ENCODE data around the gene GSTM2.
"Not testable (repeated sequence)": the region's sequence is repeated elsewhere in the genome, so short reads cannot be mapped to it uniquely, and the experiment has no call there.

GSTM2 gene

GRCh38 chr1:109653306-109653705, 14.6 kb upstream of the GSTM2 start:
- H3K27me3 ChIP-seq (ENCODE audit: insufficient read depth, low read length) = peaks cover 11% of the 10 kb centered on the region; the same call in 1 of the 2 replicates
- no peaks in the 10 kb centered on the region for H3K79me2 ChIP-seq (ENCODE audit: control insufficient read depth, insufficient read depth, low read length, unreplicated experiment)
- no peak overlapping the region for H2AFZ ChIP-seq (ENCODE audit: low read length, unreplicated experiment)
- no peaks in the 10 kb centered on the region for H3K36me3 ChIP-seq (ENCODE audit: insufficient read depth, low read length)
- H3K4me3 ChIP-seq (ENCODE audit: low read depth, low read length) = no peak overlapping the region
- no peak overlapping the region for H3K27ac ChIP-seq (ENCODE audit: low read depth, low read length)
- H3K4me1 ChIP-seq (ENCODE audit: control insufficient read depth, insufficient read depth, low read length, unreplicated experiment) = peaks cover 19% of the 10 kb centered on the region

- H2AFZ ChIP-seq (ENCODE audit: low read length, unreplicated experiment) = no peak overlapping the region
- H3K27me3 ChIP-seq (ENCODE audit: insufficient read depth, low read length) = peaks cover 11% of the 10 kb centered on the region; the same call in 1 of the 2 replicates
- H3K27ac ChIP-seq (ENCODE audit: low read depth, low read length) = no peak overlapping the region
- peaks cover 19% of the 10 kb centered on the region for H3K4me1 ChIP-seq (ENCODE audit: control insufficient read depth, insufficient read depth, low read length, unreplicated experiment)
- no peaks in the 10 kb centered on the region for H3K36me3 ChIP-seq (ENCODE audit: insufficient read depth, low read length)
- H3K79me2 ChIP-seq (ENCODE audit: control insufficient read depth, insufficient read depth, low read length, unreplicated experiment) = no peaks in the 10 kb centered on the region
- H3K4me3 ChIP-seq (ENCODE audit: low read depth, low read length) = no peak overlapping the region
Observed at GRCh38 chr1:109654519-109654918, 13.3 kb upstream of the GSTM2 start.

- Histone ChIP-seq H3K79me2 (ENCODE audit: control insufficient read depth, insufficient read depth, low read length, unreplicated experiment) (no peaks in the 10 kb centered on the region), H2AFZ (ENCODE audit: low read length, unreplicated experiment) (peak within 1 kb of the TSS; percentile 95), H3K27ac (ENCODE audit: low read depth, low read length) (no peak within 1 kb of the TSS; the same call in 1 of the 2 replicates), H3K4me1 (ENCODE audit: control insufficient read depth, insufficient read depth, low read length, unreplicated experiment) (peaks cover 7% of the 10 kb centered on the region), H3K36me3 (ENCODE audit: insufficient read depth, low read length) (no peaks in the 10 kb centered on the region), H3K4me3 (ENCODE audit: low read depth, low read length) (peak within 1 kb of the TSS; percentile 80), H3K27me3 (ENCODE audit: insufficient read depth, low read length) (peaks cover 11% of the 10 kb centered on the region; the same call in 1 of the 2 replicates)
Observed at GRCh38 chr1:109655615-109656519, 12.0 kb upstream of the GSTM2 start, which contains the start of gene GSTM4. GSTM4 (plus strand) TSS chr1:109656099; CDS start chr1:109656390, 291 bp downstream.

- Histone ChIP-seq H3K4me1 (ENCODE audit: control insufficient read depth, insufficient read depth, low read length, unreplicated experiment) (peaks cover 4% of the 10 kb centered on the region), H3K36me3 (ENCODE audit: insufficient read depth, low read length) (no peaks in the 10 kb centered on the region), H3K27me3 (ENCODE audit: insufficient read depth, low read length) (0 out of 2 replicates have a peak, but pooled peaks cover 2% of the 10 kb centered on the region), H3K4me3 (ENCODE audit: low read depth, low read length) (no peak overlapping the region), H2AFZ (ENCODE audit: low read length, unreplicated experiment) (no peak overlapping the region), H3K27ac (ENCODE audit: low read depth, low read length) (no peak overlapping the region), H3K79me2 (ENCODE audit: control insufficient read depth, insufficient read depth, low read length, unreplicated experiment) (no peaks in the 10 kb centered on the region)
Observed at GRCh38 chr1:109657395-109657794, 10.5 kb upstream of the GSTM2 start.

GRCh38 chr1:109657970-109658369, 9.9 kb upstream of the GSTM2 start:
- Histone ChIP-seq H3K27ac (ENCODE audit: low read depth, low read length) (no peak overlapping the region), H3K36me3 (ENCODE audit: insufficient read depth, low read length) (no peaks in the 10 kb centered on the region), H3K79me2 (ENCODE audit: control insufficient read depth, insufficient read depth, low read length, unreplicated experiment) (no peaks in the 10 kb centered on the region), H3K4me1 (ENCODE audit: control insufficient read depth, insufficient read depth, low read length, unreplicated experiment) (peaks cover 4% of the 10 kb centered on the region), H3K4me3 (ENCODE audit: low read depth, low read length) (no peak overlapping the region), H2AFZ (ENCODE audit: low read length, unreplicated experiment) (no peak overlapping the region), H3K27me3 (ENCODE audit: insufficient read depth, low read length) (no peaks in the 10 kb centered on the region)

- Histone ChIP-seq H3K79me2 (ENCODE audit: control insufficient read depth, insufficient read depth, low read length, unreplicated experiment) (no peaks in the 10 kb centered on the region), H3K27ac (ENCODE audit: low read depth, low read length) (no peak overlapping the region), H2AFZ (ENCODE audit: low read length, unreplicated experiment) (no peak overlapping the region), H3K36me3 (ENCODE audit: insufficient read depth, low read length) (no peaks in the 10 kb centered on the region), H3K27me3 (ENCODE audit: insufficient read depth, low read length) (no peaks in the 10 kb centered on the region), H3K4me3 (ENCODE audit: low read depth, low read length) (no peak overlapping the region), H3K4me1 (ENCODE audit: control insufficient read depth, insufficient read depth, low read length, unreplicated experiment) (peaks cover 4% of the 10 kb centered on the region)
Observed at GRCh38 chr1:109658533-109659042, 9.3 kb upstream of the GSTM2 start.

- Histone ChIP-seq H3K79me2 (ENCODE audit: control insufficient read depth, insufficient read depth, low read length, unreplicated experiment) (no peaks in the 10 kb centered on the region), H3K27ac (ENCODE audit: low read depth, low read length) (no peak overlapping the region), H2AFZ (ENCODE audit: low read length, unreplicated experiment) (no peak overlapping the region), H3K36me3 (ENCODE audit: insufficient read depth, low read length) (no peaks in the 10 kb centered on the region), H3K4me1 (ENCODE audit: control insufficient read depth, insufficient read depth, low read length, unreplicated experiment) (peaks cover 9% of the 10 kb centered on the region), H3K27me3 (ENCODE audit: insufficient read depth, low read length) (no peaks in the 10 kb centered on the region), H3K4me3 (ENCODE audit: low read depth, low read length) (no peak overlapping the region)
Observed at GRCh38 chr1:109659145-109659544, 8.7 kb upstream of the GSTM2 start.

GRCh38 chr1:109659997-109660690, 7.7 kb upstream of the GSTM2 start:
- Histone ChIP-seq H3K27me3 (ENCODE audit: insufficient read depth, low read length) (no peaks in the 10 kb centered on the region), H3K4me1 (ENCODE audit: control insufficient read depth, insufficient read depth, low read length, unreplicated experiment) (peaks cover 6% of the 10 kb centered on the region), H3K36me3 (ENCODE audit: insufficient read depth, low read length) (no peaks in the 10 kb centered on the region), H3K27ac (ENCODE audit: low read depth, low read length) (no peak overlapping the region), H3K79me2 (ENCODE audit: control insufficient read depth, insufficient read depth, low read length, unreplicated experiment) (no peaks in the 10 kb centered on the region), H3K4me3 (ENCODE audit: low read depth, low read length) (no peak overlapping the region), H2AFZ (ENCODE audit: low read length, unreplicated experiment) (no peak overlapping the region)

- not testable (repeated sequence) for H3K79me2 ChIP-seq (ENCODE audit: control insufficient read depth, insufficient read depth, low read length, unreplicated experiment); H2AFZ ChIP-seq (ENCODE audit: low read length, unreplicated experiment); H3K4me1 ChIP-seq (ENCODE audit: control insufficient read depth, insufficient read depth, low read length, unreplicated experiment); H3K36me3 ChIP-seq (ENCODE audit: insufficient read depth, low read length); H3K27me3 ChIP-seq (ENCODE audit: insufficient read depth, low read length); H3K4me3 ChIP-seq (ENCODE audit: low read depth, low read length); H3K27ac ChIP-seq (ENCODE audit: low read depth, low read length)
Observed at GRCh38 chr1:109660691-109661026, 7.2 kb upstream of the GSTM2 start.

GRCh38 chr1:109661391-109661790, 6.5 kb upstream of the GSTM2 start:
- H2AFZ ChIP-seq (ENCODE audit: low read length, unreplicated experiment) = no peak overlapping the region
- peaks cover 5% of the 10 kb centered on the region for H3K4me1 ChIP-seq (ENCODE audit: control insufficient read depth, insufficient read depth, low read length, unreplicated experiment)
- H3K79me2 ChIP-seq (ENCODE audit: control insufficient read depth, insufficient read depth, low read length, unreplicated experiment) = no peaks in the 10 kb centered on the region
- no peaks in the 10 kb centered on the region for H3K27me3 ChIP-seq (ENCODE audit: insufficient read depth, low read length)
- H3K36me3 ChIP-seq (ENCODE audit: insufficient read depth, low read length) = no peaks in the 10 kb centered on the region
- H3K4me3 ChIP-seq (ENCODE audit: low read depth, low read length) = no peak overlapping the region
- no peak overlapping the region for H3K27ac ChIP-seq (ENCODE audit: low read depth, low read length)
